ENCODE results near the gene SNAP25.

DNA sequence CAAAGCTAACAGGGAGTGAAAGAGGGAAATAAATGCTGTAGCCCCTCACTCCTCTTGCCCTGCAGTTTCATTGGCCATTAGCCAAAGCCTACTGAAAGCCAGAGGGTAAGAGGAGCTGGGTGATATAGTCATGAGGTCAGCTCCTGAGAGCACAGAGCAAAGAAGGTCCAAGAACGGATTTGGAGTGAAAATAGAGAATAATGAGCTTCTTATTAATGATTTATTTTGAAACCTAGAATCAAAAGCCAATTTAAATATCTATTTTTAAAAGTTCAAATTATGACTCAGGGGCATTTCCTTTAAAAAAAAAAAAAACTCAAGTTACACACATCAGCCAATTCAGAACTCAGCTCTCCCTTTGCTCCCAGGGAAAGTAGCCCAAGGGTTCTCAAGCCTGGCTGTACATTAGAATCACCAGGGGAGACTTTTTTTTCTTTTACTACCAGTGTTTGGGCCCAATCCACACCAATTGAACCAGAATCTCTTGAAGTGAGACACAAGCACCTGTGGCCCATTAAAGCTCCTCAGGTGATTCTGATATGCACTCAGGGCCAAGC lies 79.1 kb downstream of the SNAP25 start:
- TF ChIP-seq, protein P1, sequence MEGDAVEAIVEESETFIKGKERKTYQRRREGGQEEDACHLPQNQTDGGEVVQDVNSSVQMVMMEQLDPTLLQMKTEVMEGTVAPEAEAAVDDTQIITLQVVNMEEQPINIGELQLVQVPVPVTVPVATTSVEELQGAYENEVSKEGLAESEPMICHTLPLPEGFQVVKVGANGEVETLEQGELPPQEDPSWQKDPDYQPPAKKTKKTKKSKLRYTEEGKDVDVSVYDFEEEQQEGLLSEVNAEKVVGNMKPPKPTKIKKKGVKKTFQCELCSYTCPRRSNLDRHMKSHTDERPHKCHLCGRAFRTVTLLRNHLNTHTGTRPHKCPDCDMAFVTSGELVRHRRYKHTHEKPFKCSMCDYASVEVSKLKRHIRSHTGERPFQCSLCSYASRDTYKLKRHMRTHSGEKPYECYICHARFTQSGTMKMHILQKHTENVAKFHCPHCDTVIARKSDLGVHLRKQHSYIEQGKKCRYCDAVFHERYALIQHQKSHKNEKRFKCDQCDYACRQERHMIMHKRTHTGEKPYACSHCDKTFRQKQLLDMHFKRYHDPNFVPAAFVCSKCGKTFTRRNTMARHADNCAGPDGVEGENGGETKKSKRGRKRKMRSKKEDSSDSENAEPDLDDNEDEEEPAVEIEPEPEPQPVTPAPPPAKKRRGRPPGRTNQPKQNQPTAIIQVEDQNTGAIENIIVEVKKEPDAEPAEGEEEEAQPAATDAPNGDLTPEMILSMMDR (IDR thresholded peaks at IDR 0.05), result no peak
- TF ChIP-seq POLR2A (IDR thresholded peaks at IDR 0.05), result no peak
- TF ChIP-seq EP300 (IDR thresholded peaks at IDR 0.05), result no peak
- TF ChIP-seq POLR2AphosphoS5 (IDR thresholded peaks at IDR 0.05), result no peak

Measured in sigmoid colon (tissue), 4 donors.